Choroid plexus epithelial cell (primary cell): ENCODE data around the gene TMPRSS6.

Source experiments
- DNase-seq: peaks from one replicate; pipeline ENCODE4 v3.0.0-alpha.2; 2010; ENCODE audit warnings: low read depth
- H3K4me3 ChIP-seq: 2 replicates; pipeline ENCODE4 v1.5.1; 2011; ENCODE audit warnings: low read depth, mild to moderate bottlenecking, control low read depth, low read length, moderate library complexity
- TF ChIP-seq, protein P1 (sequence below): conservative IDR thresholded peaks from 2 replicates; pipeline ENCODE4 v1.5.1; 2011; ENCODE audit warnings: low read depth, mild to moderate bottlenecking, control low read depth, inconsistent platforms, low read length, moderate library complexity

TMPRSS6 gene

GRCh38 chr22:37039466-37039865 lies 70.0 kb downstream of the TMPRSS6 start:
- TF ChIP-seq, protein P1, sequence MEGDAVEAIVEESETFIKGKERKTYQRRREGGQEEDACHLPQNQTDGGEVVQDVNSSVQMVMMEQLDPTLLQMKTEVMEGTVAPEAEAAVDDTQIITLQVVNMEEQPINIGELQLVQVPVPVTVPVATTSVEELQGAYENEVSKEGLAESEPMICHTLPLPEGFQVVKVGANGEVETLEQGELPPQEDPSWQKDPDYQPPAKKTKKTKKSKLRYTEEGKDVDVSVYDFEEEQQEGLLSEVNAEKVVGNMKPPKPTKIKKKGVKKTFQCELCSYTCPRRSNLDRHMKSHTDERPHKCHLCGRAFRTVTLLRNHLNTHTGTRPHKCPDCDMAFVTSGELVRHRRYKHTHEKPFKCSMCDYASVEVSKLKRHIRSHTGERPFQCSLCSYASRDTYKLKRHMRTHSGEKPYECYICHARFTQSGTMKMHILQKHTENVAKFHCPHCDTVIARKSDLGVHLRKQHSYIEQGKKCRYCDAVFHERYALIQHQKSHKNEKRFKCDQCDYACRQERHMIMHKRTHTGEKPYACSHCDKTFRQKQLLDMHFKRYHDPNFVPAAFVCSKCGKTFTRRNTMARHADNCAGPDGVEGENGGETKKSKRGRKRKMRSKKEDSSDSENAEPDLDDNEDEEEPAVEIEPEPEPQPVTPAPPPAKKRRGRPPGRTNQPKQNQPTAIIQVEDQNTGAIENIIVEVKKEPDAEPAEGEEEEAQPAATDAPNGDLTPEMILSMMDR: no peak
- H3K4me3 ChIP-seq: no peak overlapping the region
- no peak for DNase-seq

- DNase-seq: no peak
- TF ChIP-seq, protein P1: no peak
- H3K4me3 ChIP-seq: no peak overlapping the region
Observed at GRCh38 chr22:37037669-37038068, 71.8 kb downstream of the TMPRSS6 start.

GRCh38 chr22:37036655-37037377 lies 72.7 kb downstream of the TMPRSS6 start:
- no peak overlapping the region for H3K4me3 ChIP-seq
- TF ChIP-seq, protein P1: no peak
- no peak for DNase-seq

GRCh38 chr22:37033605-37034430 lies 75.7 kb downstream of the TMPRSS6 start:
- no peak overlapping the region for H3K4me3 ChIP-seq
- TF ChIP-seq, protein P1: no peak
- DNase-seq: no peak

DNA sequence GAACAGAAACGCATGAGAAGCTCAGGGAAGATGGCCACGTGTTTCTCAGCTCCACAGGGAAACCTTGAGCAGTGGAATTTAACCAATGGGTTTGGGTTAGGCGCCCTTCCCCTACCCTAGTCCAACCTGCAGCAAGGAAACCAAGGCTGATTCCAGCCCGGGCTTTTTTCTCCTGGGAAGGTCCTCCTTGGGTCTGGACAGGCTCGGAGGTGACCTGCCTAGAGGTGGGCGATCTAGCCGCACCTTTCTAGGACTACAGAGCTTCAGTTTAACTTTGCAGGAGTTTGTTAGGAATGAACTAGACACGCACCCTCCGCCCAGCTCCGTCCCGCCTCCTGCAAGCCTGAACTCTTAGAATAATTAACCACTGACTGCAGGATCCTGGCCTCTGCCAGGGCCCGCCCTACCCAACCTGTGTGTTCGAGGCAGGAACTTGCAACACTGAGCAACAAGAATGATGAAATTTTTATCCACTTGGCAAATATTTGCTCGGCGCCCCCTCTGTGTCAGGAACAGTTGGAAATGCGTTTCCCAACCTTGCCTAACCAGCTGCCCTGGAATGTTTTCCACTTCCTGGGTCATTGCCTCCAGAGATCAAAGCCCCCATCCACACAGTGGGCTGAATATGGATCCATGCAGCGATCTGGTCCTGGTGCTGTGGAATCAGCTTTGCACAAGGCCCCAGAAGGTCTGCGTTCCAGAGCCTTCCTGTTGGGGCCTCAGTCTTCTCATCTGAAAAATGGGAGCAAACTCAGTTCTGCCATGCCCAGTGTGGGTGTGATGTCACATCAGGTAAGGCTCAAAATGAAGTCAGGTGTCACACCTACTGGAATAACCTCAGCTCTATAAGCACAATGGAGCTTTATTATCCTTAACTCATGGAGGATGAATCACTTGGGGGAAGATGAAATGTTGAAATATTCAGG lies 76.7 kb downstream of the TMPRSS6 start:
- H3K4me3 ChIP-seq: no peak overlapping the region
- TF ChIP-seq, protein P1: no peak
- peak; percentile 94 for DNase-seq

DNA sequence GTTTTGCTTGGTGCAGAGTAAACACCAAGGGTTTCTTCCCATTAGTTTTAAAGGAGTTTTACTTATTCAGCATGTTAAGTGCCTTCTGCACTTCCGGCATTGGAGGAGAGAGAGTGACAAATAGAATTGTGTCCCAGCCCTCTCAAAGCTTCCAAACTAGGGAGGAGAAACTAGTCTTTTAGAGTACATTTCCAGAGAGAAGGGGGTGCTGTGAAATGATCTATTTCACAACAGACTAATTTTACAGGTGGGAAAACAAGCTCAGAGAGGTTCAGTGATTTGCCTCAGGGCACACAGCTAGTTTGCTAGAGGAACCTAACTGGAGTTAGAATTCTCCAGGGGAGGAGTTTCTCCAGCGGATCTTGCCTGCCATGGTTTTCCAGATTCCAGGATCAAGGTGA lies 77.4 kb downstream of the TMPRSS6 start:
- no peak overlapping the region for H3K4me3 ChIP-seq

More for the DNA sequence above, 77.4 kb downstream of the TMPRSS6 start:
- DNase-seq: peak; percentile 9
- TF ChIP-seq, protein P1: no peak
